HEK293 (cell line): ENCODE measurements around the gene ZNF394.

Experiments used
- GLIS1 ChIP-seq: fragments of 450-650 bp; formaldehyde crosslinking; IDR thresholded peaks from 2 replicates; pipeline ENCODE4 v1.5.1; 2016; ENCODE audit warnings: missing biosample characterization, missing genetic modification characterization
- HOXD13 ChIP-seq: sonication (generic); formaldehyde crosslinking; IDR thresholded peaks from 2 replicates; pipeline ENCODE4 v1.8.0; 2022; ENCODE audit warnings: missing genetic modification reagents, borderline replicate concordance
- KLF7 ChIP-seq: fragments of 450-650 bp; formaldehyde crosslinking; IDR thresholded peaks from 2 replicates; pipeline ENCODE4 v1.5.1; 2016; ENCODE audit warnings: missing biosample characterization, missing genetic modification characterization, borderline replicate concordance
- KLF9 ChIP-seq: fragments of 450-650 bp; formaldehyde crosslinking; IDR thresholded peaks from 2 replicates; pipeline ENCODE4 v1.5.1; 2016; ENCODE audit warnings: missing biosample characterization, missing genetic modification characterization, low read depth
- MEIS1 ChIP-seq: sonication (generic); formaldehyde crosslinking; IDR thresholded peaks from 2 replicates; pipeline ENCODE4 v1.8.1; 2022; ENCODE audit warnings: missing genetic modification reagents, mild to moderate bottlenecking, borderline replicate concordance
- ZBTB8A ChIP-seq: fragments of 450-650 bp; formaldehyde crosslinking; IDR thresholded peaks from 2 replicates; pipeline ENCODE4 v1.5.1; 2016; ENCODE audit warnings: missing biosample characterization, missing genetic modification characterization
- ZNF155 ChIP-seq: fragments of 450-650 bp; formaldehyde crosslinking; IDR thresholded peaks from 2 replicates; pipeline ENCODE4 v1.5.1; 2016; ENCODE audit warnings: missing biosample characterization, missing genetic modification characterization
- ZNF174 ChIP-seq: fragments of 450-650 bp; formaldehyde crosslinking; IDR thresholded peaks from 2 replicates; pipeline ENCODE4 v1.5.0; 2017; ENCODE audit warnings: missing biosample characterization, mild to moderate bottlenecking, missing genetic modification characterization
- ZNF223 ChIP-seq: fragments of 450-650 bp; formaldehyde crosslinking; IDR thresholded peaks from 2 replicates; pipeline ENCODE4 v1.5.1; 2016; ENCODE audit warnings: missing biosample characterization, missing genetic modification characterization
- ZNF426 ChIP-seq: fragments of 450-650 bp; formaldehyde crosslinking; IDR thresholded peaks from 2 replicates; pipeline ENCODE4 v1.5.1; 2017; ENCODE audit warnings: missing biosample characterization, missing genetic modification characterization, mild to moderate bottlenecking, inconsistent platforms, moderate library complexity
- ZNF670 ChIP-seq: fragments of 450-650 bp; formaldehyde crosslinking; IDR thresholded peaks from 2 replicates; pipeline ENCODE4 v1.5.1; 2016; ENCODE audit warnings: missing biosample characterization, missing genetic modification characterization, low read depth
- ZNF837 ChIP-seq: fragments of 450-650 bp; formaldehyde crosslinking; IDR thresholded peaks from 2 replicates; pipeline ENCODE4 v1.5.1; 2016; ENCODE audit warnings: missing biosample characterization, missing genetic modification characterization
- TF ChIP-seq, protein P1 (sequence below): IDR thresholded peaks from 2 replicates; pipeline ENCODE4 v1.6.1; 2011; ENCODE audit warnings: mild to moderate bottlenecking, low read depth, low read length, borderline replicate concordance
- TF ChIP-seq, protein P2 (sequence below): fragments of 450-650 bp; formaldehyde crosslinking; conservative IDR thresholded peaks from 2 replicates; pipeline ENCODE4 v1.5.1; 2016; ENCODE audit warnings: low read depth, missing biosample characterization, missing genetic modification characterization
- TF ChIP-seq, protein P3 (sequence below): fragments of 450-650 bp; formaldehyde crosslinking; IDR thresholded peaks from 2 replicates; pipeline ENCODE4 v1.5.1; 2016; ENCODE audit warnings: missing biosample characterization, missing genetic modification characterization, borderline replicate concordance
- TF ChIP-seq, protein P4 (sequence below): fragments of 450-650 bp; formaldehyde crosslinking; IDR thresholded peaks from 2 replicates; pipeline ENCODE4 v1.5.1; 2016; ENCODE audit warnings: missing biosample characterization, missing genetic modification characterization
- TF ChIP-seq, protein P5 (sequence below): fragments of 450-650 bp; formaldehyde crosslinking; IDR thresholded peaks from 2 replicates; pipeline ENCODE4 v1.5.1; 2017; ENCODE audit warnings: missing biosample characterization, missing genetic modification characterization
- TF ChIP-seq, protein P6 (sequence below): fragments of 450-650 bp; formaldehyde crosslinking; IDR thresholded peaks from 2 replicates; pipeline ENCODE4 v1.5.1; 2016; ENCODE audit warnings: missing biosample characterization, missing genetic modification characterization, borderline replicate concordance

Gene ZNF394

DNA sequence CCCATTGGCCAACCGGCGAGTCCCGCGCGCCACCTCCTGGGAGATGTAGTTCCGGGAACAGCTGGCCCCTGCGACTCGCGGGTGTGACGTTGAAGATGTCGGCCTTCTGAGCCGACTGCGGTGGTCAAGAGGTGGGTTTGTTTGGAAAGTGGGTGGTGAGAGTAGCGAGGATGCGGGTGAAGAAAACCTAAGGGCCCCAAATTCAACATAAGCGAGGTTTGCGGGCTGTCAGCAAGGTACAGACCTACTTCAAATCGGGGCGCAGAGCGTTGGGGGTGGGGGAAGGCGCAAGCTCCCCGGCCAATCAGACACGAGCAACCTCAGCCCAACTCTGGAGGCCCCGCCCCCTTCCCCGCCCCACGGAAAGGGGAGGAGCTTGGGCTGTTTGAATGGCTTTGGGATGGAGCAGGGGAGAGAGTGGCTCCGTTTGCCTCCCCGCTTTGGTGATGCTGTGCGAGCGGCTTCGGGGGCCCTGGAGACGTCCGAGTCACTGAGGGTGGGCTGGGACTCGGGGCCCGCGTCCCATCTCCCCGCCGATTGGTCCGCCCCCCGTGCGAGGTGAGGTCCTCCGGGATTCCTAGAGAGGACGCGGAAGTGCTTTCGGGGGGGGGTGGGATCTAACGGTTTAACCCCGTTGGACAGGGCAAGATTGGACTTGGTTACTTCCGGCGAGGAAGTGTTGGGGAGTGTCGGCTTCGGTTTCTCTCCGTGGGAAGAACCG is 4.7 kb upstream of the ZNF394 start, which contains the start of gene ZKSCAN5 (continued):
- TF ChIP-seq HOXD13 (0 out of 2 replicates have a peak, but pooled peaks have one; percentile 16), MEIS1 (CRISPR knock-in tag) (no peak), ZNF223 (tag by site-specific recombination) (no peak), KLF9 (tag by site-specific recombination) (peak; percentile 63), ZNF837 (tag by site-specific recombination) (no peak), ZNF670 (tag by site-specific recombination) (no peak), GLIS1 (tag by site-specific recombination) (no peak; the same call in 1 of the 2 replicates), ZNF426 (tag by site-specific recombination) (no peak), ZNF174 (tag by site-specific recombination) (no peak), ZBTB8A (tag by site-specific recombination) (peak; percentile 63; the same call in 1 of the 2 replicates), ZNF155 (tag by site-specific recombination) (no peak), KLF7 (tag by site-specific recombination) (no peak; the same call in 1 of the 2 replicates)
- TF ChIP-seq, protein P1, sequence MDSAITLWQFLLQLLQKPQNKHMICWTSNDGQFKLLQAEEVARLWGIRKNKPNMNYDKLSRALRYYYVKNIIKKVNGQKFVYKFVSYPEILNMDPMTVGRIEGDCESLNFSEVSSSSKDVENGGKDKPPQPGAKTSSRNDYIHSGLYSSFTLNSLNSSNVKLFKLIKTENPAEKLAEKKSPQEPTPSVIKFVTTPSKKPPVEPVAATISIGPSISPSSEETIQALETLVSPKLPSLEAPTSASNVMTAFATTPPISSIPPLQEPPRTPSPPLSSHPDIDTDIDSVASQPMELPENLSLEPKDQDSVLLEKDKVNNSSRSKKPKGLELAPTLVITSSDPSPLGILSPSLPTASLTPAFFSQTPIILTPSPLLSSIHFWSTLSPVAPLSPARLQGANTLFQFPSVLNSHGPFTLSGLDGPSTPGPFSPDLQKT: peak; percentile 32; the same call in 1 of the 2 replicates
- TF ChIP-seq, protein P2, sequence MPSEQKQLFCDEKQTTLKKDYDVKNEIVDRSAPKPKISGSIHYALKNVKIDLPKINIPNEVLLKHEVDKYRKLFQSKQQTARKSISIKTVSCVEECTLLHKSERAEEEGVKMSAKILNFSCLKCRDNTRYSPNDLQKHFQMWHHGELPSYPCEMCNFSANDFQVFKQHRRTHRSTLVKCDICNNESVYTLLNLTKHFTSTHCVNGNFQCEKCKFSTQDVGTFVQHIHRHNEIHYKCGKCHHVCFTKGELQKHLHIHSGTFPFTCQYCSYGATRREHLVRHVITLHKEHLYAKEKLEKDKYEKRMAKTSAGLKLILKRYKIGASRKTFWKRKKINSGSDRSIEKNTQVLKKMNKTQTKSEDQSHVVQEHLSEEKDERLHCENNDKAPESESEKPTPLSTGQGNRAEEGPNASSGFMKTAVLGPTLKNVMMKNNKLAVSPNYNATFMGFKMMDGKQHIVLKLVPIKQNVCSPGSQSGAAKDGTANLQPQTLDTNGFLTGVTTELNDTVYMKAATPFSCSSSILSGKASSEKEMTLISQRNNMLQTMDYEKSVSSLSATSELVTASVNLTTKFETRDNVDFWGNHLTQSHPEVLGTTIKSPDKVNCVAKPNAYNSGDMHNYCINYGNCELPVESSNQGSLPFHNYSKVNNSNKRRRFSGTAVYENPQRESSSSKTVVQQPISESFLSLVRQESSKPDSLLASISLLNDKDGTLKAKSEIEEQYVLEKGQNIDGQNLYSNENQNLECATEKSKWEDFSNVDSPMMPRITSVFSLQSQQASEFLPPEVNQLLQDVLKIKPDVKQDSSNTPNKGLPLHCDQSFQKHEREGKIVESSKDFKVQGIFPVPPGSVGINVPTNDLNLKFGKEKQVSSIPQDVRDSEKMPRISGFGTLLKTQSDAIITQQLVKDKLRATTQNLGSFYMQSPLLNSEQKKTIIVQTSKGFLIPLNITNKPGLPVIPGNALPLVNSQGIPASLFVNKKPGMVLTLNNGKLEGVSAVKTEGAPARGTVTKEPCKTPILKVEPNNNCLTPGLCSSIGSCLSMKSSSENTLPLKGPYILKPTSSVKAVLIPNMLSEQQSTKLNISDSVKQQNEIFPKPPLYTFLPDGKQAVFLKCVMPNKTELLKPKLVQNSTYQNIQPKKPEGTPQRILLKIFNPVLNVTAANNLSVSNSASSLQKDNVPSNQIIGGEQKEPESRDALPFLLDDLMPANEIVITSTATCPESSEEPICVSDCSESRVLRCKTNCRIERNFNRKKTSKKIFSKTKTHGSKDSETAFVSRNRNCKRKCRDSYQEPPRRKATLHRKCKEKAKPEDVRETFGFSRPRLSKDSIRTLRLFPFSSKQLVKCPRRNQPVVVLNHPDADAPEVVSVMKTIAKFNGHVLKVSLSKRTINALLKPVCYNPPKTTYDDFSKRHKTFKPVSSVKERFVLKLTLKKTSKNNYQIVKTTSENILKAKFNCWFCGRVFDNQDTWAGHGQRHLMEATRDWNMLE (tag by site-specific recombination): peak; percentile 87
- TF ChIP-seq, protein P3, sequence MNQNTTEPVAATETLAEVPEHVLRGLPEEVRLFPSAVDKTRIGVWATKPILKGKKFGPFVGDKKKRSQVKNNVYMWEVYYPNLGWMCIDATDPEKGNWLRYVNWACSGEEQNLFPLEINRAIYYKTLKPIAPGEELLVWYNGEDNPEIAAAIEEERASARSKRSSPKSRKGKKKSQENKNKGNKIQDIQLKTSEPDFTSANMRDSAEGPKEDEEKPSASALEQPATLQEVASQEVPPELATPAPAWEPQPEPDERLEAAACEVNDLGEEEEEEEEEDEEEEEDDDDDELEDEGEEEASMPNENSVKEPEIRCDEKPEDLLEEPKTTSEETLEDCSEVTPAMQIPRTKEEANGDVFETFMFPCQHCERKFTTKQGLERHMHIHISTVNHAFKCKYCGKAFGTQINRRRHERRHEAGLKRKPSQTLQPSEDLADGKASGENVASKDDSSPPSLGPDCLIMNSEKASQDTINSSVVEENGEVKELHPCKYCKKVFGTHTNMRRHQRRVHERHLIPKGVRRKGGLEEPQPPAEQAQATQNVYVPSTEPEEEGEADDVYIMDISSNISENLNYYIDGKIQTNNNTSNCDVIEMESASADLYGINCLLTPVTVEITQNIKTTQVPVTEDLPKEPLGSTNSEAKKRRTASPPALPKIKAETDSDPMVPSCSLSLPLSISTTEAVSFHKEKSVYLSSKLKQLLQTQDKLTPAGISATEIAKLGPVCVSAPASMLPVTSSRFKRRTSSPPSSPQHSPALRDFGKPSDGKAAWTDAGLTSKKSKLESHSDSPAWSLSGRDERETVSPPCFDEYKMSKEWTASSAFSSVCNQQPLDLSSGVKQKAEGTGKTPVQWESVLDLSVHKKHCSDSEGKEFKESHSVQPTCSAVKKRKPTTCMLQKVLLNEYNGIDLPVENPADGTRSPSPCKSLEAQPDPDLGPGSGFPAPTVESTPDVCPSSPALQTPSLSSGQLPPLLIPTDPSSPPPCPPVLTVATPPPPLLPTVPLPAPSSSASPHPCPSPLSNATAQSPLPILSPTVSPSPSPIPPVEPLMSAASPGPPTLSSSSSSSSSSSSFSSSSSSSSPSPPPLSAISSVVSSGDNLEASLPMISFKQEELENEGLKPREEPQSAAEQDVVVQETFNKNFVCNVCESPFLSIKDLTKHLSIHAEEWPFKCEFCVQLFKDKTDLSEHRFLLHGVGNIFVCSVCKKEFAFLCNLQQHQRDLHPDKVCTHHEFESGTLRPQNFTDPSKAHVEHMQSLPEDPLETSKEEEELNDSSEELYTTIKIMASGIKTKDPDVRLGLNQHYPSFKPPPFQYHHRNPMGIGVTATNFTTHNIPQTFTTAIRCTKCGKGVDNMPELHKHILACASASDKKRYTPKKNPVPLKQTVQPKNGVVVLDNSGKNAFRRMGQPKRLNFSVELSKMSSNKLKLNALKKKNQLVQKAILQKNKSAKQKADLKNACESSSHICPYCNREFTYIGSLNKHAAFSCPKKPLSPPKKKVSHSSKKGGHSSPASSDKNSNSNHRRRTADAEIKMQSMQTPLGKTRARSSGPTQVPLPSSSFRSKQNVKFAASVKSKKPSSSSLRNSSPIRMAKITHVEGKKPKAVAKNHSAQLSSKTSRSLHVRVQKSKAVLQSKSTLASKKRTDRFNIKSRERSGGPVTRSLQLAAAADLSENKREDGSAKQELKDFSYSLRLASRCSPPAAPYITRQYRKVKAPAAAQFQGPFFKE (tag by site-specific recombination): no peak
- TF ChIP-seq, protein P4, sequence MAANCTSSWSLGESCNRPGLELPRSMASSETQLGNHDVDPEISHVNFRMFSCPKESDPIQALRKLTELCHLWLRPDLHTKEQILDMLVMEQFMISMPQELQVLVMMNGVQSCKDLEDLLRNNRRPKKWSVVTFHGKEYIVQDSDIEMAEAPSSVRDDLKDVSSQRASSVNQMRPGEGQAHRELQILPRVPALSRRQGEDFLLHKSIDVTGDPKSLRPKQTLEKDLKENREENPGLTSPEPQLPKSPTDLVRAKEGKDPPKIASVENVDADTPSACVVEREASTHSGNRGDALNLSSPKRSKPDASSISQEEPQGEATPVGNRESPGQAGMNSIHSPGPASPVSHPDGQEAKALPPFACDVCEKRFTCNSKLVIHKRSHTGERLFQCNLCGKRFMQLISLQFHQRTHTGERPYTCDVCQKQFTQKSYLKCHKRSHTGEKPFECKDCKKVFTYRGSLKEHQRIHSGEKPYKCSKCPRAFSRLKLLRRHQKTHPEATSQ (tag by site-specific recombination): no peak
- TF ChIP-seq, protein P5, sequence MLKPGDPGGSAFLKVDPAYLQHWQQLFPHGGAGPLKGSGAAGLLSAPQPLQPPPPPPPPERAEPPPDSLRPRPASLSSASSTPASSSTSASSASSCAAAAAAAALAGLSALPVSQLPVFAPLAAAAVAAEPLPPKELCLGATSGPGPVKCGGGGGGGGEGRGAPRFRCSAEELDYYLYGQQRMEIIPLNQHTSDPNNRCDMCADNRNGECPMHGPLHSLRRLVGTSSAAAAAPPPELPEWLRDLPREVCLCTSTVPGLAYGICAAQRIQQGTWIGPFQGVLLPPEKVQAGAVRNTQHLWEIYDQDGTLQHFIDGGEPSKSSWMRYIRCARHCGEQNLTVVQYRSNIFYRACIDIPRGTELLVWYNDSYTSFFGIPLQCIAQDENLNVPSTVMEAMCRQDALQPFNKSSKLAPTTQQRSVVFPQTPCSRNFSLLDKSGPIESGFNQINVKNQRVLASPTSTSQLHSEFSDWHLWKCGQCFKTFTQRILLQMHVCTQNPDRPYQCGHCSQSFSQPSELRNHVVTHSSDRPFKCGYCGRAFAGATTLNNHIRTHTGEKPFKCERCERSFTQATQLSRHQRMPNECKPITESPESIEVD (tag by site-specific recombination): no peak
- TF ChIP-seq, protein P6, sequence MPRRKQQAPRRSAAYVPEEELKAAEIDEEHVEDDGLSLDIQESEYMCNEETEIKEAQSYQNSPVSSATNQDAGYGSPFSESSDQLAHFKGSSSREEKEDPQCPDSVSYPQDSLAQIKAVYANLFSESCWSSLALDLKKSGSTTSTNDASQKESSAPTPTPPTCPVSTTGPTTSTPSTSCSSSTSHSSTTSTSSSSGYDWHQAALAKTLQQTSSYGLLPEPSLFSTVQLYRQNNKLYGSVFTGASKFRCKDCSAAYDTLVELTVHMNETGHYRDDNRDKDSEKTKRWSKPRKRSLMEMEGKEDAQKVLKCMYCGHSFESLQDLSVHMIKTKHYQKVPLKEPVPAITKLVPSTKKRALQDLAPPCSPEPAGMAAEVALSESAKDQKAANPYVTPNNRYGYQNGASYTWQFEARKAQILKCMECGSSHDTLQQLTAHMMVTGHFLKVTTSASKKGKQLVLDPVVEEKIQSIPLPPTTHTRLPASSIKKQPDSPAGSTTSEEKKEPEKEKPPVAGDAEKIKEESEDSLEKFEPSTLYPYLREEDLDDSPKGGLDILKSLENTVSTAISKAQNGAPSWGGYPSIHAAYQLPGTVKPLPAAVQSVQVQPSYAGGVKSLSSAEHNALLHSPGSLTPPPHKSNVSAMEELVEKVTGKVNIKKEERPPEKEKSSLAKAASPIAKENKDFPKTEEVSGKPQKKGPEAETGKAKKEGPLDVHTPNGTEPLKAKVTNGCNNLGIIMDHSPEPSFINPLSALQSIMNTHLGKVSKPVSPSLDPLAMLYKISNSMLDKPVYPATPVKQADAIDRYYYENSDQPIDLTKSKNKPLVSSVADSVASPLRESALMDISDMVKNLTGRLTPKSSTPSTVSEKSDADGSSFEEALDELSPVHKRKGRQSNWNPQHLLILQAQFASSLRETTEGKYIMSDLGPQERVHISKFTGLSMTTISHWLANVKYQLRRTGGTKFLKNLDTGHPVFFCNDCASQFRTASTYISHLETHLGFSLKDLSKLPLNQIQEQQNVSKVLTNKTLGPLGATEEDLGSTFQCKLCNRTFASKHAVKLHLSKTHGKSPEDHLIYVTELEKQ (tag by site-specific recombination): no peak
